Thyroid gland (tissue), 4 donors: Measurements from ENCODE around the gene ZGPAT.

Experiments
- POLR2A ChIP-seq, 2 donors: fragments of 450-650 bp; IDR thresholded peaks; one replicate each; pipeline ENCODE4 v1.6.1; 2017; ENCODE audit warnings: antibody characterized with exemption in 2 of 2, mild to moderate bottlenecking in 2 of 2, moderate library complexity in 1 of 2
- TF ChIP-seq, protein P1 (sequence below), 6 experiments: fragments of 200-600 bp in 3 of 6; fragments of 450-650 bp in 3 of 6; sonication (generic) in 3 of 6; IDR thresholded peaks; one replicate each; pipeline ENCODE4 v1.5.1; 2016 to 2019; ENCODE audit warnings: antibody characterized with exemption in 6 of 6, mild to moderate bottlenecking in 2 of 6, inconsistent platforms in 1 of 6, moderate library complexity in 1 of 6

DNA sequence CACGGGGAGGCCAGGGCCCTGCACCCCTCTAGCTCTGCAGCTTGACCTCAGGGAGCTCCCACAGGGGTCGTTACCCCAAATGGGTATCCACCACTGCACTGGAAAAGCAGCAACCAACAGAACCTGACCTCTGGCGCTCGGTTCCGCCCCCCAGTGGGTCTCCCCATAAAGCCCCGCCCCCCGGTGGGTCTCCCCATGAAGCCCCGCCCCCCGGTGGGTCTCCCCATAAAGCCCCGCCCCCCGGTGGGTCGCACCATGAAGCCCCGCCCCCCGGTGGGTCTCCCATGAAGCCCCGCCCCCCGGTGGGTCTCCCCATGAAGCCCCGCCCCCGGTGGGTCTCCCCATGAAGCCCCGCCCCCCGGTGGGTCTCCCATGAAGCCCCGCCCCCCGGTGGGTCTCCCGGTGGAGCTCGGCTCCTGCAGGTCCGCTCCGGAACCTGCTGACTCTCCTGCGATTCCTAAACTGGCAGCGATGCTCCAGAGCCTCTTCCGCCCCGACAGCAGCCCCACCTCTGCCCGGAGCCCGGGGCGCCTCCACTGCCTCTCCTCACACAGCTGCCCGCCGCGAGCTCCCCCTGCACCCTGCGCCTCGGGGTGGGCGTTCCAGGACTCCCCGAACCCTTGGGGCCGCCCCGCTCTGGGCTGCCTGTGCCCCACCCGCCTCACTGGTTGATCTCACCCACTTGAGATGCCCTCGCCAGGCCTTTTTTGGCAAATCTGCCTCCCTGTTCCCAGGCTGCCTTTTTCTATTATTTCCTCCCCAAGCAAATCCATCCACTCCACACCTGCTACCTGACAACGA, 43.8 kb downstream of the ZGPAT start:
- TF ChIP-seq, protein P1, sequence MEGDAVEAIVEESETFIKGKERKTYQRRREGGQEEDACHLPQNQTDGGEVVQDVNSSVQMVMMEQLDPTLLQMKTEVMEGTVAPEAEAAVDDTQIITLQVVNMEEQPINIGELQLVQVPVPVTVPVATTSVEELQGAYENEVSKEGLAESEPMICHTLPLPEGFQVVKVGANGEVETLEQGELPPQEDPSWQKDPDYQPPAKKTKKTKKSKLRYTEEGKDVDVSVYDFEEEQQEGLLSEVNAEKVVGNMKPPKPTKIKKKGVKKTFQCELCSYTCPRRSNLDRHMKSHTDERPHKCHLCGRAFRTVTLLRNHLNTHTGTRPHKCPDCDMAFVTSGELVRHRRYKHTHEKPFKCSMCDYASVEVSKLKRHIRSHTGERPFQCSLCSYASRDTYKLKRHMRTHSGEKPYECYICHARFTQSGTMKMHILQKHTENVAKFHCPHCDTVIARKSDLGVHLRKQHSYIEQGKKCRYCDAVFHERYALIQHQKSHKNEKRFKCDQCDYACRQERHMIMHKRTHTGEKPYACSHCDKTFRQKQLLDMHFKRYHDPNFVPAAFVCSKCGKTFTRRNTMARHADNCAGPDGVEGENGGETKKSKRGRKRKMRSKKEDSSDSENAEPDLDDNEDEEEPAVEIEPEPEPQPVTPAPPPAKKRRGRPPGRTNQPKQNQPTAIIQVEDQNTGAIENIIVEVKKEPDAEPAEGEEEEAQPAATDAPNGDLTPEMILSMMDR (IDR thresholded peaks at IDR 0.05) = no peak
- TF ChIP-seq POLR2A (IDR thresholded peaks at IDR 0.05) = no peak
